Activated naive CD4-positive, alpha-beta T cell treated with Interleukin-2 at 50 U/mL for 16 hours (primary cell): Measurements from ENCODE around the gene TCP1.
"Not testable (repeated sequence)": the region's sequence is repeated elsewhere in the genome, so short reads cannot be mapped to it uniquely, and the experiment has no call there.

Source experiments
- DNase-seq: peaks from one replicate; pipeline ENCODE4 v3.0.0-alpha.2; 2020

The TCP1 gene

GRCh38 chr6:159789377-159790148 is at the start of gene TCP1:
TCP1 (minus strand) TSS chr6:159789602; CDS start chr6:159789468, 134 bp downstream.
- DNase-seq: peak; percentile 100

DNA sequence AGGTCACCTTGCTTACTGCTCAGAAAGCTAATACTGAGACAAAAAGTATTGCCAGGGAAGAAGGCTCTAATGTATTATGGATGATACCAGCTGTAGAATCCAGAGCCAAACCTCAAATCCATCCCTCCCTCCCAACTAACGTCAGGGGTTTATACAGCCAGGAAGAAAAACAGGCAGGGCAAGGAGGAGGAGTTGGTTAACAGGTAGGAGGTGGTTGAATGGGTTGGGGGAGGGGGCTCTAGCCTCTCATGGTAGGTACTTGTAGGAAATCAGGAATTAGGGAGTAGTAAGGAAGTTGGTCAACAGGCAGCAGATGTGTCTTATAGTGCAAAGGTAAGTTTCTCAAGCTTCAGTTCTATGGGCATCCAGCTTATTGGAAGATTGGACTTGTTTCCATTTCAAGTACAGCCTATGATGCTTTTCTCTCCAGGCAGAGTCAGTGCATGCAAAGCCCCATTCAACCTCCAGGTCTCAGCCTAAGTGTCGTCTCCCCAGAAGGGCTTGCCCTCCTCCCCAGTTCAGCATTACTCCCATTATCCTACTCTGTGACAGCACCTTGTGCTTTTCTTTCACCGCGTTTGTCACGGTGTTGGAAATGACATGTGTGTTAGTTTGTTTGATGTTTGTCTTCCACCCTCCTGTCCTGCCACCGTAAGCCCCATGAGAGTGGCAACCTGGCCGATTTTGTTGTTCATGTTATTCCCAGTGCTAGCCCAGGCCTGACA is 48.8 kb upstream of the TCP1 start:
- DNase-seq: no peak

GRCh38 chr6:159837511-159837910 is 48.1 kb upstream of the TCP1 start:
- DNase-seq: no peak

GRCh38 chr6:159836718-159837490 is 47.5 kb upstream of the TCP1 start:
- no peak for DNase-seq

- no peak for DNase-seq
These were observed 44.7 kb upstream of the TCP1 start for GRCh38 chr6:159833997-159834603.

DNA sequence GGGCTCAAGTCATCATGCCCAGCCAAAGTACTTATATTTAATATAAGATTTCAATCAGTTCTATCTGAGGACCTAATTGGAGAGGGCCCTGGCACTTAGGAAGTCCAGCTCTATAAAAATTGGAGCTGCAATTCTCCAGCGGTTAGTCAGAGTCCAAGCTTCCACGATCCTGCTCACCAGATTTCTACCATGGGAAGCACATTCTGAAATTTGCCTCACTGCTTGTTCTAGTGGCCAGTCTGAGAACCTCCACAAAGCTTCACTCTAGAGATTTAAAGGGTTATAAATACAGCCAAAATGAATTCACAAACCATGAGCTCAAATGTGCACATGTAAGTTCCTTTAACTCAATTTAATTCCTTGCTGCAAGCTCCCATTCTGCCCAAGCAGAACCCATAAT is 44.2 kb upstream of the TCP1 start:
- DNase-seq: no peak

GRCh38 chr6:159832946-159833345 is 43.5 kb upstream of the TCP1 start:
- no peak for DNase-seq

DNA sequence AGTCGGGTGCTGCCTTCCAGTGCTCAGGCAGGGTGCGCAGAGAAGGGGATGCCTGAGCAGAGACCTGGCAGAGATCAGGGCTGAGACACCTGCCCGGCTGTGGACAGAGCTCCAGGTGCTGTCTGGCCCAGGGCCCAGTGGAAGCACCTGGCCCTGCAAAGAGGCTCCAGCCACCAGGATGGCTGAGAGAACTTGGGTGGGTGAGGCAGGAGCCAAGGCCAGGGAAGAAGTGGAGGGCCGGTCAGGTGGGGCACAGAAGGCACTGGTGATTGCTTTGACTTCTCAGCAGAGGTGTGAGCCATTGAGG is 41.9 kb upstream of the TCP1 start:
- DNase-seq: no peak

DNA sequence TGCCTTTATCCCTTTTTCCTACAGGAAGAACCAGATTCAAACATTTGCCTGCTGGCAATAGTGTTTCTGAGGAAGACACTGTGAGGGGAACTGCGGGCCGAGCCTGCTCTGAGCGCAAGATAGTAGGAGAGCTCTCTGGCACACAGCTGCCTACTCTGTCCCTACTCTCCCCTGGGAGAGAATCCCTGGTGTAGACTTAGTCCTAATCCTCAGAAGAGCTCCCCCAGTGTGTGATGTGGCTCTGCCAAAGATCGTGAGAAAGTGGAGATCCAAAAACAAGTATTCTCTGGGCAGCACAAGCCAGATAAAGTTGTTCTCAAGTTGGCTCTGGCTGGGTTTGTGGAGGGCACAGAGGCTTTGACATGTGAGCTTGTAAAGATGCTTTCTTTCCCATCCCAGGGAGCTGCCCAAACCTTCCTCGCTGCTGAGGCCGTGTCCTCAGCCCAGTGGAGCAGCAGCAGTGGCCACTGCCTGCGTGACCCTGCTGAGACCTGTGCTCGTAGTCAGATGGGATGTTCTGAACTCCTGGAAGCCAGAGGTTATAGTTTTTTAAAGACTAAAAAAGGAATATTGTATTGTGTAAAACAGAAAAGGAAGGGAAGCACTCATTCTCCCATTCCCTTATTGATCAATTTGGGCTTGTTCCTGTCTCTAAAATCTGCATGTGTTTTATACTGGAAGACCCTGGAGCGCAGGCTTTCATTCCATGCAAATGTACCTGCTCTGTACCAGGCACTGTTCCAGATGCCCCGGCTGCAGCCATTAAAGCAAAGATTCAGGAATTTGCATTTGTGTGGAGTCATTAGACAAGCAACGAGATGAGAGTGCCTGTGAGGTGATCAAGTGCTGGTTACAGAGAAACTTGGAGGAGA is 41.3 kb upstream of the TCP1 start:
- DNase-seq: no peak

GRCh38 chr6:159829526-159829925 is 40.1 kb upstream of the TCP1 start:
- no peak for DNase-seq

DNA sequence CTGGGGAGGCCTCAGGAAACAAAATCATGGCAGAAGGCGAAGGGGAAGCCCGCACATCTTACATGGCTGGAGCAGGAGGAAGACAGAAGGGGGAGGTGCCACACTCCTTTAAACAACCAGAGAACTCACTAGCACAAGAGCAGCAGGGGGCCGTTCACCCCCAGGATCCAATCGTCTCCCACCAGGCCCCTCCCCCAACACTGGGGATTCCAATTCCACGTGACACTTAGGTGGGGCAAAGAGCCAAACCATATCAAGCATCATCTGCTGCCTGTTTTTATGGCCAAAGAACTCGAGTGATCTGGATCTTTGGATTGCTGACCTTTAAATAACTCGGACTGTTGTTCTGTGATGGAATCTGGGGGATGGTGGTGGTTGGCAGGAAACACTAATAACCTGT is 38.7 kb upstream of the TCP1 start:
- DNase-seq: no peak

DNA sequence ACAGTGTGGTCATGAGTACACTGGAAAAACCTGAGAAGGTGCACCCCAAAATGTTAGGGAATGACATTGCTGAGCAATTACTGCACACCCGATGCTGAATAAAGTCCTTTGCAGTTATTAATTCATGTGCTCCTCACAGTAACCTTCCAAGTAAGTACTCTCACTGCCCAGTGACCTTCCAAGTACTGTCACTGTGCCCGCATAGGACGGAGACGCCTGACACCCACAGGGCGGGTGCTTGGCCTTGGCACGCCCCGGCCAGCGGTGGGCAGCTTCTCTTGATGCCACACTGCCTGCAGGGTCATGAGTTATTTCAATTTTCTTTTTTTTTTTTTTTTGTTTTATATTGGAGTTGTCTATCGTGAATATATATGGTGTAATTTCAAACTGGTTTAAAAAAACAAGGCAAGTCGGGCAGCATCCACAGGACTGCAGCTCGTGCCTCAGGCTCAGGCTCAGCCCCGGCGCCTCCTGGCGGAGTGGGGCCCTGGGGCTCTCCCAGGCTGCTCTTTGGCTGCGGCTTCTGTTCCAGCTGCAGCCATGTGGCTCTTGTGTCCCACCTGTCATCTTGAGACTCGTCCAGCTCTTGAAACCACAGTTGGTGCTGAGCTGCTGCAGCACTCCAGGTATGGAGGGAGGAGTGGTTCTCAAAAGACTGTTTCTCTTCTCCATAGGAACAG is 37.7 kb upstream of the TCP1 start:
- DNase-seq: no peak

DNA sequence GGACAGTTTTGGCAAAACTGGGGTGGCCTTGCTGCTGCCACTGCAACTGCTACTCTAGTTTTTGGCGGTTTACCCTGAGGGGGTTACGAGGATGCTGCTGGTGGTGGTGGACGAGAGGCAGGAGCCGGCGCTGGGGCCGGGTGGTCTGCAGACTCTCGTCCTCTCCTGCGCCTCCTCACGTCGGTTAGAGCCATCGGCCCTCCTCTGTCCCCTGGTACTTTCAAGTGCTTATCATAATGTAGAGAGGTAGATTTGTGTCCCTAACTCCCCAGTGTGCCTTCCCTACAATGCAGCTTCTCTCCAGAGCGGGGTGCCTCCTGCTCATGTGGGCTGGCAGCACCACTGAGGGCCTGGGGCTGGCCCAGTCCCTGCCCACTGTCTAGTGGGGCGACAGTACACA is 36.6 kb upstream of the TCP1 start:
- no peak for DNase-seq

DNA sequence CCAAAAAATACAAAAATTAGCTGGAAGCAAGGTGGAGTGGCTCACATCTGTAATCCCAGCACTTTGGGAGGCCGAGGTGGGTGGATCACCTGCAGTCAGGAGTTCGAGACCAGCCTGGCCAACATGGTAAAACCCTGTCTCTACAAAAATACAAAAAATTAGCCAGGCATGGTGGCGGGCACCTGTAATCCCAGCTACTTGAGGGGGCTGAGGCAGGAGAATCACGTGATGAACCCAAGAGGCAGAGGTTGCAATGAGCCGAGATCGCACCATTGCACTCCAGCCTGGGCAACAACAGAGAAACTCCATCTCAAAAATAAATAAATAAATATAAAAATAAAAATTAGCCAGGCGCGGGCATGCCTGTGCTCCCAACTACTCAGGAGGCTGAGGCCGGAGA is 35.3 kb upstream of the TCP1 start:
- not testable (repeated sequence) for DNase-seq

- no peak for DNase-seq
These were observed 34.6 kb upstream of the TCP1 start for GRCh38 chr6:159823953-159824352.

GRCh38 chr6:159821726-159822125 is 32.3 kb upstream of the TCP1 start:
- DNase-seq: no peak

GRCh38 chr6:159821122-159821521 is 31.7 kb upstream of the TCP1 start:
- no peak for DNase-seq

DNA sequence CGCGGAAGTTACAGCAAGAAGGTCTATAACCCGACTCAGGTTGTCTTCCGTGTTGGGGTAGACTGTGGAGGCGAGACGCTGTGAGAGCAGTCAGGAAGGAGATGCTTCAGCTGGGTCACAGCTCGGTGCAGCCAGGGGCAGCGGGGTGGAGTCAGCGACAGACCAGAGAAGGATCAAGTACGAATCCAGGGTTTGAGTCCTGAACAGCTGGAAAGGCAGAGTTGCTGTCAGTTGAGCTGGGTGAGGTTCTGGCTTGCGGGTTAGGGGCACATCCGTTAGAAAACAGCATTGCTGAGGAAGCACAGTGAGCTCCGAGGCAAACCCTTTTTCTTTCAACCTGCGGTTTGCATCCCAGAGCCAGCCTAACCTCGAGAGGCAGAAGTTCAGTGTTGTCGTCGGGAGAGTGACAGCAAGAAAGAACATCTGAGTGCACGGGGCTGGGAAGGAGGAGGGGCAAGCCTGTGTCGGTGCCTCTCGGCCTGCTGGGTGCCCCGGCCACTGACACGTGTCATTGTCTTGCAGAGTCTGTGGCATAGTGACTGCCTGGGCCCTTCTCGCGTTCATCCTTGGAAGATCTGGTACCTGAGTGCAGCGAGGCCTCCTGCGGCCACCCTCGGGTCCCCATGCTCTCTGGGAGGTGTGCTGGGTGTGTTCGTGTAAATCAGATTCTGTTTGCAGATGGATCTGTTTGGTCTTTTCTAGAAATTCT is 30.7 kb upstream of the TCP1 start:
- peak; percentile 22 for DNase-seq

- no peak for DNase-seq
These were observed 29.7 kb upstream of the TCP1 start for GRCh38 chr6:159819098-159819497.

- DNase-seq: no peak
These were observed 28.7 kb upstream of the TCP1 start for GRCh38 chr6:159817951-159818739.
